ENCODE measurements around the gene SLC38A5.

DNA sequence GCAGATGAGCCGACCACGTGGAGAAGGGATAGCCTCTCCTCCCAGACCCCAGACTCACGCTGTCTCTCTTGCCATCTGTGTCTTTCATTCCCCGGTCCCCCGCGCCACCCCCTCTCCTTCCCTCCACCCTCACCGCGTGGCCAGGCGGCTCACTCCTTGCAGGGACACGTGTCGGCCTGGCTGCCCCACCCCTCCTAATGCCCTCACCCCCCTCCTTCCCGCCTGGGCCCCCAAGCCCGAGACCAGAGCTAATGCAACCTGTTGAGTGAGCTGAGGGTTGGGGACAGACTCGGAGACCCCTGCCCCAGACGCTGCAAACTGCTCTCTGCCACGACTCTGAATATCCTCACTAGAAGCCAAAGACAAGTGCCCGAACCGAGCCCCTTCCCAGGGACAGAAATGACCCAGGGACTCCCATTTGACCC is 1.8 kb downstream of the SLC38A5 start:
- TF ChIP-seq, protein P1, sequence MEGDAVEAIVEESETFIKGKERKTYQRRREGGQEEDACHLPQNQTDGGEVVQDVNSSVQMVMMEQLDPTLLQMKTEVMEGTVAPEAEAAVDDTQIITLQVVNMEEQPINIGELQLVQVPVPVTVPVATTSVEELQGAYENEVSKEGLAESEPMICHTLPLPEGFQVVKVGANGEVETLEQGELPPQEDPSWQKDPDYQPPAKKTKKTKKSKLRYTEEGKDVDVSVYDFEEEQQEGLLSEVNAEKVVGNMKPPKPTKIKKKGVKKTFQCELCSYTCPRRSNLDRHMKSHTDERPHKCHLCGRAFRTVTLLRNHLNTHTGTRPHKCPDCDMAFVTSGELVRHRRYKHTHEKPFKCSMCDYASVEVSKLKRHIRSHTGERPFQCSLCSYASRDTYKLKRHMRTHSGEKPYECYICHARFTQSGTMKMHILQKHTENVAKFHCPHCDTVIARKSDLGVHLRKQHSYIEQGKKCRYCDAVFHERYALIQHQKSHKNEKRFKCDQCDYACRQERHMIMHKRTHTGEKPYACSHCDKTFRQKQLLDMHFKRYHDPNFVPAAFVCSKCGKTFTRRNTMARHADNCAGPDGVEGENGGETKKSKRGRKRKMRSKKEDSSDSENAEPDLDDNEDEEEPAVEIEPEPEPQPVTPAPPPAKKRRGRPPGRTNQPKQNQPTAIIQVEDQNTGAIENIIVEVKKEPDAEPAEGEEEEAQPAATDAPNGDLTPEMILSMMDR (conservative IDR thresholded peaks at IDR 0.05; ENCODE audit: low read length): no peak
- no peak for TF ChIP-seq EZH2phosphoT487 (IDR thresholded peaks at IDR 0.05; ENCODE audit: borderline replicate concordance)
